Measurements from ENCODE around the gene FOXL1.

Gene FOXL1

GRCh38 chr16:86555704-86556075 lies 22.7 kb upstream of the FOXL1 start:
- DNase-seq (ENCODE audit: low spot score), result no peak
- no peak for TF ChIP-seq CTCF (IDR thresholded peaks at IDR 0.05)
- Histone ChIP-seq H3K4me3 (peak overlapping the region; percentile 97), H3K27ac (peak overlapping the region; percentile 90 to 91)

- DNase-seq (ENCODE audit: low spot score), result no peak
- no peak for TF ChIP-seq CTCF (IDR thresholded peaks at IDR 0.05)
- Histone ChIP-seq H3K27ac (no peak overlapping the region), H3K4me3 (no peak overlapping the region)
Observed at GRCh38 chr16:86556576-86556975, 21.8 kb upstream of the FOXL1 start.

GRCh38 chr16:86557587-86557986 lies 20.8 kb upstream of the FOXL1 start:
- Histone ChIP-seq H3K4me3 (no peak overlapping the region), H3K27ac (no peak overlapping the region)
- DNase-seq (ENCODE audit: low spot score), result no peak
- no peak for TF ChIP-seq CTCF (IDR thresholded peaks at IDR 0.05)

- DNase-seq (ENCODE audit: low spot score), result no peak
- peak overlapping the region in 1 of 2 donors; percentile 11 for H3K27ac ChIP-seq
- TF ChIP-seq CTCF (IDR thresholded peaks at IDR 0.05), result no peak
- H3K4me3 ChIP-seq, result no peak overlapping the region
Observed at GRCh38 chr16:86558355-86559193, 19.8 kb upstream of the FOXL1 start.

- TF ChIP-seq CTCF (IDR thresholded peaks at IDR 0.05), result no peak
- no peak overlapping the region for H3K4me3 ChIP-seq
- DNase-seq (ENCODE audit: low spot score), result no peak
- H3K27ac ChIP-seq, result no peak overlapping the region
Observed at GRCh38 chr16:86559802-86560305, 18.5 kb upstream of the FOXL1 start.

- no peak for DNase-seq (ENCODE audit: low spot score)
- TF ChIP-seq CTCF (IDR thresholded peaks at IDR 0.05), result no peak
- no peak overlapping the region for H3K27ac ChIP-seq
Observed at GRCh38 chr16:86562356-86562755, 16.0 kb upstream of the FOXL1 start.

More at GRCh38 chr16:86562356-86562755, 16.0 kb upstream of the FOXL1 start:
- no peak overlapping the region for H3K4me3 ChIP-seq

All from coronary artery (tissue), 2 donors.